ENCODE data around the gene TIGD2. TPM values are rescaled to one million over a fixed set of nuclear protein-coding genes. Genes with fewer than 3 reads are reported as not detected.

The TIGD2 gene
- total and polyA plus RNA-seq, 2 donors from 2014 or later, result 5.1 to 9.1 TPM

- no peak for TF ChIP-seq CTCF (IDR thresholded peaks at IDR 0.05; ENCODE audit: borderline replicate concordance, extremely low read depth, insufficient read depth)
- Histone ChIP-seq H3K27ac (ENCODE audit: low read depth in 2 of 2, low read length in 2 of 2) (peak overlapping the region in 1 of 2 donors; percentile 81), H3K27me3 (ENCODE audit: control insufficient read depth, insufficient read depth, low read length) (no peaks in the 10 kb centered on the region), H3K9ac (ENCODE audit: low read length in 3 of 3) (peak overlapping the region; percentile 64 to 76 (median 65)), H3K9me3 (ENCODE audit: control insufficient read depth in 2 of 3, insufficient read depth in 1 of 3, low read length in 3 of 3) (no peaks in the 10 kb centered on the region), H3K4me1 (ENCODE audit: control insufficient read depth in 2 of 3, insufficient read depth in 2 of 3, low read depth in 1 of 3, low read length in 3 of 3) (peaks cover 0 to 9% (median under 1%) of the 10 kb centered on the region in 3 donors), H3K36me3 (ENCODE audit: control insufficient read depth in 2 of 3, insufficient read depth in 3 of 3, low read length in 3 of 3) (no peaks in the 10 kb centered on the region), H3K4me3 (ENCODE audit: low read length in 3 of 3) (peak overlapping the region; percentile 67 to 79 (median 79))
- intact Hi-C loops (cut with DNase I), result no loop called here
- peak in 3 of 5 donors; percentile 35 to 61 (median 60) for DNase-seq
- no peak for FAIRE-seq
These were observed 665 bp downstream of the TIGD2 start for GRCh38 chr4:89111833-89112563.

GRCh38 chr4:89113415-89113814 is 2.1 kb downstream of the TIGD2 start:
- H3K4me3 ChIP-seq (ENCODE audit: low read length in 3 of 3), result no peak overlapping the region
- DNase-seq, result no peak
- H3K36me3 ChIP-seq (ENCODE audit: control insufficient read depth in 2 of 3, insufficient read depth in 3 of 3, low read length in 3 of 3), result no peaks in the 10 kb centered on the region
- no peaks in the 10 kb centered on the region for H3K27me3 ChIP-seq (ENCODE audit: control insufficient read depth, insufficient read depth, low read length)
- intact Hi-C loops (cut with DNase I), result no loop called here
- no peak overlapping the region for H3K9ac ChIP-seq (ENCODE audit: low read length in 3 of 3)
- no peak for FAIRE-seq
- H3K27ac ChIP-seq (ENCODE audit: low read depth in 2 of 2, low read length in 2 of 2), result no peak overlapping the region
- peaks cover 0 to 9% (median 0%) of the 10 kb centered on the region in 3 donors for H3K4me1 ChIP-seq (ENCODE audit: control insufficient read depth in 2 of 3, insufficient read depth in 2 of 3, low read depth in 1 of 3, low read length in 3 of 3)
- TF ChIP-seq CTCF (IDR thresholded peaks at IDR 0.05; ENCODE audit: borderline replicate concordance, extremely low read depth, insufficient read depth), result no peak
- no peaks in the 10 kb centered on the region for H3K9me3 ChIP-seq (ENCODE audit: control insufficient read depth in 2 of 3, insufficient read depth in 1 of 3, low read length in 3 of 3)

- Histone ChIP-seq H3K27me3 (ENCODE audit: control insufficient read depth, insufficient read depth, low read length) (no peaks in the 10 kb centered on the region), H3K9me3 (ENCODE audit: control insufficient read depth in 2 of 3, insufficient read depth in 1 of 3, low read length in 3 of 3) (no peaks in the 10 kb centered on the region), H3K4me1 (ENCODE audit: control insufficient read depth in 2 of 3, insufficient read depth in 2 of 3, low read depth in 1 of 3, low read length in 3 of 3) (peaks cover 0 to 9% (median 0%) of the 10 kb centered on the region in 3 donors), H3K27ac (ENCODE audit: low read depth in 2 of 2, low read length in 2 of 2) (no peak overlapping the region), H3K36me3 (ENCODE audit: control insufficient read depth in 2 of 3, insufficient read depth in 3 of 3, low read length in 3 of 3) (no peaks in the 10 kb centered on the region), H3K4me3 (ENCODE audit: low read length in 3 of 3) (no peak overlapping the region), H3K9ac (ENCODE audit: low read length in 3 of 3) (no peak overlapping the region)
- intact Hi-C loops (cut with DNase I), result no loop called here
- FAIRE-seq (no peak), DNase-seq (no peak)
- no peak for TF ChIP-seq CTCF (IDR thresholded peaks at IDR 0.05; ENCODE audit: borderline replicate concordance, extremely low read depth, insufficient read depth)
These were observed 2.8 kb downstream of the TIGD2 start for GRCh38 chr4:89114100-89114499.
